HG03103 (cell line): ENCODE data around the gene GPATCH1.
"Not testable (repeated sequence)": the region's sequence is repeated elsewhere in the genome, so short reads cannot be mapped to it uniquely, and the experiment has no call there.

Experiments
- ATAC-seq: cut with Tn5 transposase; IDR thresholded peaks from one replicate; pipeline ENCODE4 v1.9.1; 2021; ENCODE audit warnings: low read depth; ENCODE audit not compliant: unreplicated experiment

The GPATCH1 gene, protein sequence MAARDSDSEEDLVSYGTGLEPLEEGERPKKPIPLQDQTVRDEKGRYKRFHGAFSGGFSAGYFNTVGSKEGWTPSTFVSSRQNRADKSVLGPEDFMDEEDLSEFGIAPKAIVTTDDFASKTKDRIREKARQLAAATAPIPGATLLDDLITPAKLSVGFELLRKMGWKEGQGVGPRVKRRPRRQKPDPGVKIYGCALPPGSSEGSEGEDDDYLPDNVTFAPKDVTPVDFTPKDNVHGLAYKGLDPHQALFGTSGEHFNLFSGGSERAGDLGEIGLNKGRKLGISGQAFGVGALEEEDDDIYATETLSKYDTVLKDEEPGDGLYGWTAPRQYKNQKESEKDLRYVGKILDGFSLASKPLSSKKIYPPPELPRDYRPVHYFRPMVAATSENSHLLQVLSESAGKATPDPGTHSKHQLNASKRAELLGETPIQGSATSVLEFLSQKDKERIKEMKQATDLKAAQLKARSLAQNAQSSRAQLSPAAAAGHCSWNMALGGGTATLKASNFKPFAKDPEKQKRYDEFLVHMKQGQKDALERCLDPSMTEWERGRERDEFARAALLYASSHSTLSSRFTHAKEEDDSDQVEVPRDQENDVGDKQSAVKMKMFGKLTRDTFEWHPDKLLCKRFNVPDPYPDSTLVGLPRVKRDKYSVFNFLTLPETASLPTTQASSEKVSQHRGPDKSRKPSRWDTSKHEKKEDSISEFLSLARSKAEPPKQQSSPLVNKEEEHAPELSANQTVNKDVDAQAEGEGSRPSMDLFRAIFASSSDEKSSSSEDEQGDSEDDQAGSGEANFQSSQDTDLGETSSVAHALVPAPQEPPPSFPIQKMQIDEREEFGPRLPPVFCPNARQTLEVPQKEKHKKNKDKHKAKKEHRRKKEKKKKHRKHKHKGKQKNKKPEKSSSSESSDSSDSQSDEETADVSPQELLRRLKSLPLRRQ

DNA sequence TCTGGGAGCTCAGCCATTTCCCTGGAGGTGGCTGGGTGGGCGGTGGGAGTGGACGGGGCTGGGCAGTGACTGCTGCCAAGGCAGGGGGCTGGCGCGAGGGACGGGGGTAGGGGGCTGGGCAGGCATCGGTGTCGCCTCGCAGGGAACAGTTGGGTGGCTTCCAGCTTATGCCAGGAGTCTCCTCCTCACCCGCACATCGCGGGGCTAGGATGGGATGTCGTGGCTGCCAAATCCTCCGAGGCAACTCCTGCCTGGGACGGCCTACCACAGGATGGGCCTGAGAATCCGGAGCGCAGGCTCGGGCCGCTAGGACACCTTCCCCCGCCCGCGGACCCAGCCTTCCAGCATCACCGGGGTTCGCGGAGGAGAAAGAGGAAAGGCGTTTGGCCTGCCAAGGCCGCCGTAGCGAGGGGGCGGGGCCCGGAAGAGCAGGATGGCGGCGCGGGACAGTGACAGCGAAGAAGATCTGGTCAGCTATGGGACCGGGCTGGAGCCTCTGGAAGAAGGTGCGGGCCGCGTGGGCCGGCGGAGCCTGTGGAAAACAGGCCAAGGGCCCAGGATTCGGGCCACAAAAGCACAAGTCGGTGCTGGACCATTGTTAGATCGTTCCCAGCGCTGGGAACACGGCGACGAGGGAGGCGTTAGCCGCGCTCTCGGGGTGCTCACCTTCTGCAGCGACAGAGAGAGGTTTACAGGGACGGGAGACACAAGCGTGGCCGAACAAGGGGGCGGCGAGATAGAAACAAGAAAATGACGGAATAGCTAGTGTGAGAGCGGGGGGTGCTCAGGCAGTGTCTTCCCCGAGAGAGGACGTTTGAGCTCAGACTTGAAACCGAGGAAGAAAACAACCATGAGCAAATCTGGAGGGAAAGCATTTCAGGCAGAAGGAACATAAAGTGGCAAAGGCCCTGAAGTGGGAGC is at the start of gene GPATCH1:
GPATCH1 (plus strand) TSS at position 421 of the 921 bp plus-strand sequence; CDS start at position 434, 13 bp downstream.
- peak; percentile 83 for ATAC-seq

DNA sequence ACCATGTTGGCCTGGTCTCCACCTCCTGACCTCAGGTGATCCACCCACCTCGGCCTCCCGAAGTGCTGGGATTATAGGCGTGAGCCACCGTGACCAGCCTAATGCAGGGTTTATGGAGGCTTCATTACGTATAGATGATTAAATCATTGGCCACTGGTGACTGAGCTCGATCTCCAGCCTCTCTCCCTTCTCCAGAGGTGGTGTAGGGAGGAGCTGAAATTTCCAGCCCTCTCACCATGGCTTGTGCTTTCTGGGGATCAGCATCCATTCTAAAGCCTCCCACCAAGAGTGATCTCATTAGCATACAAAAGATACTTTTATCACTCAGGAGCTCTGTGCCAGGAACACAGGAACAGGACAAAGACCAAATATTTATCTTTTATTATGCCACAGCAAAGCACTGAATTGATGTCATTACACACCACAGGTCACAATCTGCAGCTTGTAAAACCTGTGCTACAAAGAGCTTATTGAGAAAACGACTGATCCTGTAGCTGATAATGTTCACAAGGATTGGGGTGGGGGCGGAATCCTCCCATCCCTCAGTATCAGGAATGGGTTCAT is 48.7 kb upstream of the GPATCH1 start:
- no peak for ATAC-seq

DNA sequence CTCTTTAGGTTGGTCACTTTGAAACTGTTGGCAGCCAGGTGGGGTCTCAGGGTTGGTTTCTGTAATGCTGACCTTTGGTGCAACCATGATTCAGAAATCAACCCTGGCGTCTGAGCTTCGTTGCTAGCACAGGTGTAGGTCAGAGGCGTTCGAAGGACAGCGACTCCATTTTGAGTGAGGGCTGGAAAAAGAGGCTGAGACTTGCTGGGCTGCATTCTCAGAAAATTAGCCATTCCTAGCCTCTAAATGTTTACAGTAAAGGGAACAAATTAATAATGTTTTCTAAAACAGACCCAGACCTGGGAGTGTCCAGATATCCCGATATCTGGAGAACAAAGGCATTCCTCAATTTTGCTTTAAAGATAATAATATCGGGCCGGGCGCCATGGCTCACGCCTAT is 45.5 kb upstream of the GPATCH1 start:
- ATAC-seq = no peak

DNA sequence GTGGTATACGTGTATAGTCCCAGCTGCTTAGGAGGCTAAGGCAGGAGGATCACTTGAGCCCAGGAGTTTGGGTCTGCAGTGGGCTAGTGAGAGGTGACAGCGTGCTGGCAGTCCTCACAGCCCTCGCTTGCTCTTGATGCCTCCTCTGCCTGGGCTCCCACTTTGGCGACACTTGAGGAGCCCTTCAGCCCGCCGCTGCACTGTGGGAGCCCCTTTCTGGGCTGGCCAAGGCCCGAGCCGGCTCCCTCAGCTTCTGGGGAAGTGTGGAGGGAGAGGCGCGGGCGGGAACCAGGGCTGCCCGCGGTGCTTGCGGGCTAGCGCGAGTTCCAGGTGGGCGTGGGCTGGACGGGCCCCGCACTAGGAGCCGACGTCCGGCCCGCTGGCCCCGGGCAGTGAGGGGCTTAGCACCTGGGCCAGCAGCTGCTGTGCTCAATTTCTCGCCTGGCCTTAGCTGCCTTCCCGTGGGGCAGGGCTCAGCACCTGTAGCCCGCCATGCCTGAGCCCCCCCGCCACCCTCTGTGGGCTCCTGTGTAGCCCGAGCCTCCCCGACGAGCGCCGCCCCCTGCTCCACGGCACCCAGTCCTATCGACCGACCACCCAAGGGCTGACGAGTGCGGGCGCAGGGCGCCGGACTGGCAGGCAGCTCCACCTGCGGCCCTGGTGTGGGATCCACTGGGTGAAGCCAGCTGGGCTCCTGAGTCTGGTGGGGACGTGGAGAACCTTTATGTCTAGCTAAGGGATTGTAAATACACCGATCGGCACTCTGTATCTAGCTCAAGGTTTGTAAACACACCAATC is 44.4 kb upstream of the GPATCH1 start:
- not testable (repeated sequence) for ATAC-seq

DNA sequence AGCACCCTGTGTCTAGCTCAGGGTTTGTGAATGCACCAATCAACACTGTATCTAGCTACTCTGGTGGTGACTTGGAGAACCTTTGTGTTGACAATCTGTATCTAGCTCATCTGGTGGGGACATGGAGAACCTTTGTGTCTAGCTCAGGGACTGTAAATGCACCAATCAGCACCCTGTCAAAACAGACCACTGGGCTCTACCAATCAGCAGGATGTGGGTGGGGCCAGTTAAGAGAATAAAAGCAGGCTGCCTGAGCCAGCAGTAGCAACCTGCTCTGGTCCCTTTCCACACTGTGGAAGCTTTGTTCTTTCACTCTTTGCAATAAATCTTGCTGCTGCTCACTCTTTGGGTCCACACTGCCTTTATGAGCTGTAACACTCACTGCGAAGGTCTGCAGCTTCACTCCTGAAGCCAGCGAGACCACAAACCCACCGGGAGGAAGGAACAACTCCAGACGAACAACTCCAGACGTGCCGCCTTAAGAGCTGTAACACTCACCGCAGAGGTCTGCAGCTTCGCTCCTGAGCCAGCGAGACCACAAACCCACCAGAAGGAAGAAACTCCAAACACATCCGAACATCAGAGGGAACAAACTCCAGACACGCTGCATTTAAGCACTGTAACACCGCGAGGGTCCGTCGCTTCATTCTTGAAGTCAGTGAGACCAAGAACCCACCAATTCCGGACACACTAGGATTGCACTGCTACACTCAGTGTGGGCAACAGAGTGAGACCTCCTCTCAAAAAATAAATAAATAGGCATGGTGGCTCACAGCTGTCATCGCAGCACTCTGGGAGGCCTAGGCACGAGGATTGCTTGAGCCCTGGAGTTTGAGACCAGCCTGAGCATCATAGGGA is 43.6 kb upstream of the GPATCH1 start:
- ATAC-seq = not testable (repeated sequence)

DNA sequence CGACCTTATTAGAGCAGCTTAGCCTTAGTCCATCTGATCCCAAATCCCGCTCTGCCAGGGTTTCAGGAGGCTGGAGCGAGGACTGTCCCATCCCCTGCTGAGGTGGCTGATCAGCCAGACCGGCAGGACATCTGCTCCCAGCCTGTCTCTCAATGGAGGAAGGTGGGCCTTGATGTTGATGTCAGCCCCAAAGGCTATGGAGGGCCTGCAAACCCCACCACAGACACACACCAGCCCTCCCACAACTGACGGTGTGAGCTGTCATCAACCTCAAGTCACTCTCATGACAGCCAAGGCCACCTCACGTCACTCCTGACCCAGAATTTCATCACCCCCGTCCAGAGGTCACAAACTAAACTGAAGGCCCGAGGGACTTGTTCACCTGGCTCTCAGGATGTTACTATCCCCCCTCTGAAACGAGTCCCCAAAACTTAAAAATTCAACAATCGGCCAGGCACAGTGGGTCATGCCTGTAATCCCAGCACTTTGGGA is 41.8 kb upstream of the GPATCH1 start:
- no peak for ATAC-seq

DNA sequence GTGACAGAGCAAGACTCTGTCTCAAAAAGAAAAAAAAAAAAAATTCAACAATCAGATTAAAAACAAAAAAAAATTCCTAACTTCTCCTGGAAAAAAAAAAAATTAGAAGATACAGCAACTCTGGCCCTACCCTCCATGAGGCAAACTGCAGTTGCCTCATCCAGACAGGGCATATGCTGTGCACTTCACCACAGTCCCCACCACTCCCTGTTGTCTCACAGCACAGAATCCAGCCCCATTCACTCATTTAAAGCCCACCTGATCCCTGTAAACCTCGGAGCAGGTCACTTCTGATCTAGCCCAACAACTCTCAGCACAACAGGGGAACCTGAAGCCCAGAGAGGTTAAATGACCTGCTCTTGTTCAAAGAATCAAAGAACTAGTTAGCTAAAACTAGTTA is 41.2 kb upstream of the GPATCH1 start:
- no peak for ATAC-seq

DNA sequence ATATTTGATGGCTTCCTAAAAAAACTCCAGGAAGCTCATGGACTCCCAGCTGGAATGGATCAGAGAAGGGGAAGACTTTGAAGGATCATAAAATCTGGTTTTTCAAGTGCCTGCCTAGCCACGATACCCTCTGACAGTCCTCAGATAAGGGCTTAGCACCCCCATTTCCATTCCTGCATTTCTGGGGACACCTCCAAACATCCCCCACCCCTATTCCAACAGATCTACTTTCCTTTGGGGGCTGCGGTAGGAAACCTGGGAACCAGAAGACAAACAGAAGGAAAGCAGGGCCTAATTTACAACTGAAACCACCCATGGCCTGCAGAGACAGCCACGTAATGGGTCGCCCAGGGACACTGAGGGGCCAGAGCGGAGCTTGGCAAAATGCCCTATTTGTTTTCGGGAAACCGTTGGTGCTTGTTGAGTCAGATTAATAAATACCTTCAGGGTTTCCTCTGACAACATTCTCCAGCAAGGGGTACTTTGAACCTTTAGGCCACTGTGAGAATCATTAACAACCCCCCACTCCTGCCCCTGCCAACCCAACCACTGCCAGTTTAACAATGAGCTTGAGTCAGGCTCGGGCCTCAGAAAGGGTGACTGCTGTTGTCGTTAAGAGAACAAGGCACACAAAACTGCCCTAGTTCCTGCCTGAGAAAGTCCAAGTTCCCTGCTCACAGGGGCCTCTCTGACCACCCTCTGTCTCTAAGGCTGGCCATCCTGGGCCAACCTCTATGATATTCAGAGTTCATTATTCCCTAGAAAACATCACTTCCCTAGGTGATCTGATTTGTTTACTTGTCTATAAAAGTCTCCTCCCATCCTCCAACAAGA is 39.8 kb upstream of the GPATCH1 start:
- ATAC-seq = no peak

DNA sequence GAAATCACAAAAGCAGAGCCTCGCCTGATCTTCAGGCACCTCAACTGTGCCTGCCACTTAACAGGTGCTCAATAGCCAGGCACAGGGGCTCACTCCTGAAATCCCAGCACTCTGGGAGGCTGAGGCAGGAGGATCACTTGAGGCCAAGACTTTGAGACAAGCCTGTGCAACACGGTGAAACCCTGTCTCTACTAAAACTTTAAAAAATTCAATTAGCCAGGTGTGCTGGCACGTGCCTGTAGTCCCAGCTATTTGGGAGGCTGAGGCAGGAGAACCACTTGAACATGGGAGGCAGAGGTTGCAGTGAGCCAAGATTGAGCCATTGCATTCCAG is 39.2 kb upstream of the GPATCH1 start:
- ATAC-seq = not testable (repeated sequence)

DNA sequence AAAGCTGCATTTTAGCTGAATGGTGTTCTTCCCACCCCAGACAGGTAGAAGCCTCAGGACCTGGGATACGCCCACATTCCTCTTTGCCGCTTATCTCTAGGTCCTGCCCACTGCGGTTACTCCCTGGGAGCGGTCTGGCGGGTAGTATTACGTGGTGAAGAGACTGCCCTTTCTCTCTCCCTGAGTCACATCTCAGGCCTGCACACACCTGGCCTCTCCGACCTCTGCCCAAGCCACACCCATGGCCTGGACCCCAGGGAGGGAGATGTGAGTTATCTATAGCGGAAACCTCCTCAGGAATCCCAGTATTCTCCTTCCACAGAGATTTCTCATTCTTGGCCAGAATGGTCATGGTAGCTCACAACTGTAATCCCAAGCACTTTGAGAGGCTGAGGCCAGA is 33.6 kb upstream of the GPATCH1 start:
- ATAC-seq = no peak

DNA sequence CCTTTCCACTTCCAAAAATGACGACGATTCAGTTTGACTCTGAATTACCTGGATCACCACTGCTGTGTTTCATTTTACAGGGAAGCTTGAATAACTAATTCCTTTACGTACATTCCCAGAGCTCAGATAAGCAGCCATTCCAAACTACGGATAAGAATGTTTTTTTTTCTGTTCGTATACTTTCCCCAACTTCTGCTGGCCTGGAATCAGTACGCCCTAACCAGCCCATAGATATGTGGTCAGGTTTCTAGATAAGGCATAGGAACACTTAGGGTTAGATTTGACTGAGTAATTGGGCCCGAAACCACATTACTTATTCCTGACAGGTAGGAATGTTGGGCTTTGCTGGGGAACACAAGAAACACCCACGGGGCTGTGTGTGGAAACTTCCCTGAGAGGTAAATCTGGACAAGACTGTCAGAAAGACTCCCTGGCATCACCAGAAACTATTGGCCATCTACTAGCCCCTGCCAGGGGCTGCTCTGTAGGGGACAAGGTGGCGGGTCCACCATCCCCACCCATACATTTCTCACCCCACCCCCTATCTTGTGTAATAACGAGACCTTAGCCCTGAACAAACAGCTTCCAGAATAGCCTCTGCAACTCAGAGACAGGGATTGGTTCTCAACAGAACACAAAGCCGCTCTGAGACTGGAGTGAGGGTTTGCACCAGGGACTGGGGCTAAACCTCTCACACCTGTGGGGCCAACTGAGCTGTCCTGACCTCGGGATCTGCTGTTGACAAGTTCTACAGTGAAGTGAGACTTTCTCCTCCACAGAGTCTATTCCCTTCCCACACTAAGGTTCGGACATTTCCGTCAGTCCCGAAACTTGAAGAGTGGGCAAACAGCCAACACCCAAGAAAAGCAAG is 31.9 kb upstream of the GPATCH1 start:
- ATAC-seq = no peak

DNA sequence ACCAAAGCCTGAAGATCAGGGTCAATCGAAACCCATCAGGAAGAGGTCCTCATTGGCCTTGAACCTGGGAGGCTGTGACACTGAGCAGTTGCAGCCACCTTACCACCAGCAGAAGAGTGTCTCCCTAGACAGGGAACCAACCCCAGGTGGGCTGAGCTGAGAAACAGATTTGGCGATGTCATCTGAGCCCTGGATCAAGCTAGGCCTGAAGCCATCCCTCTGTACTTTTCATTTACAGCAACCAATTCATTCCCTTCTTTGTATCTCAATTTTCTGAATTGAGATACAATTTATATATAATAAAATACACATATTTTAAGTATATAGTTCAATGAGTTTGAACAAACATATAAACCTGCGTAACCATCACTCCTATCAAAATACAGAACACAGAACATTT is 30.9 kb upstream of the GPATCH1 start:
- ATAC-seq = no peak

DNA sequence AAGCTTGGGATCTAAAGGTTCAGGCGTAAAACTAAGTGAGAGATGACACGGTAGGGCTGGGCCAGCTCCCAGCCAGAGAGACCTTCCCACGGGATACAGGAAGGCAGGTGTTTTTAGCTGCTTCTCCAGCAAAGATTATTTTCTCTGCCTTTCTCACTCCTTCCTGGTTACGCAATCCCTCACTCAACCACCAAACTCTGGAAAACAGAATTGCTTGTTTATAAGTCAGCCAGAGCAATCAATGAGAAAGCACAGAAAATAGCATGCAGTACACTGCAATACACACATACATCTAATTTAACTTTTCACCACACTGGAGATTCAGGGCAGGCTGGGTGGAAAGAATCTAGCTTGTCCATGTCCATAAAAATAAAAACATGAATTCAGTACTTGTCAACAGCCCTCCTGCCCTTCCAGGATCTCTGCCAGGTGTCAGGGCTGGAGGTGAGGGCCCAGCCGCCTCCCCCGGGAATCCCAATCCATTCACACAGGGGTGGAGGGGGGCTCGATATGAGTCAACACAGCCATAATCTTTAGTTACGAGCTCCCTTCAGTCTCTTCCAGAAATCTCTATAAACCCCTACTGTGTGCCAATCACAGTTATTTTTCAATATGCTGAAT is 28.5 kb upstream of the GPATCH1 start:
- no peak for ATAC-seq

DNA sequence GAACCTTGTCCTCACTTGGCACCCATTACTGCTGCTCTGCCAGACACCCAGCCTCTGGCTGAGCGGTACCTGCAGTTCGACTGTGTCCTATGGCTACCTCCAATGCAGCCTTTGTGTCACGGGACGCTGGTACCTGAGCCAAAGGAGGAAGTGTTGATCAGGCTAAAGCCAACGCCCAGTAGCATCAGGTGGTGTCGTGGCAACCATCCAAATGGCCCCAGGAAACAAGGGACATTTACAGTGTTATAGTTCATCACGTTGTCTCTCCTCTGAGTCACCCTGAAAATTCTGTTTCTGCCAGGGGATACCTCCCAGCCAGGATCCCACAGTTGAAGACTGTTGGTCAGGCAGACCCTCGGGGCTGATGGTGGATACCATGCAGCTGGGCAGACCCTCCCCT is 26.4 kb upstream of the GPATCH1 start:
- no peak for ATAC-seq

DNA sequence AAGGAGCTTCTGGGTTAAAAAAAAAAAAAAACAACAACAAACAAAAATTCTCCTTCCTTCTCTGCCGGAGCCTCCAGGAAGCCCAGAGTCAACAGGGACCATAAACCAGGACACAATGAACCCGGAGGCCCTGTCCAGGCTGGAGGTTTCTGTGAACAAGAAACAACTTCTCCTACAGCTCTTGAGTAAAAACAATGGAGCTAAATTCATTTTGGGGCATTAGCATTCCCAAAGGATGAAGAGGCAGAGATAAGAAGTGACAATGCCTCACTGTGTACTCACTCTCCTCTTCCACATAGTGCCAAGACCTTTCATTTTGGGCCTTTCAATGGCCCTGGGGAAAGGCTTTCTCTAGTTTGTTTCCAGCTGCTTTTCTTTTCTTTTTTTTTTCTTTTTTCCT is 25.3 kb upstream of the GPATCH1 start:
- ATAC-seq = no peak

DNA sequence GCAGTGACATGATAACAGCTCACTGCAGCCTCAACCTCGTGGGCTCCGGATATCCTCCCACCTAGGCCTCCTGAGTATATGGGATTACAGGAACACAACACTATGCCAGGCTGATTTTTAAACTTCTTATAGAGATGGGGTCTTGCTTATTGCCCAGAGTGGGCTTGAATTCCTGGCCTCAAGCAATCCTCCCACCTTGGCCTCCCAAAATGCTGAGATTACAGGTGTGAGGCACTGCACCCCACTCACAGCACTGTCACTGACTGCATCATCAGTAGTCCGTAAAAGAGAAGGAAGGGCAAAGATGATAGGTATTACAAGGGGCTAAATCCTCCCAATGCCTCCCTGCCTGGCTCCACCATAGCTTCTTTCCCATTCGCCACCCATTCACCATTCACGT is 20.4 kb upstream of the GPATCH1 start:
- ATAC-seq = no peak
